Activated B cell treated with CpG ODN at 0.5 μM for 24 hours (primary cell): ENCODE data around the gene GPR26. TPM values are rescaled to one million over a fixed set of nuclear protein-coding genes. Genes with fewer than 3 reads are reported as not detected.

Experiments
- ATAC-seq: fragments of 200-7000 bp; cut with Tn5 transposase; one replicate; pipeline ENCODE4 v1.10.0; 2021; ENCODE audit warnings: low read depth, mild to moderate bottlenecking, moderate library complexity
- CTCF ChIA-PET: fragments of 350-600 bp; sonication (Branson Sonifier 250); formaldehyde crosslinking; loops from one replicate; lab custom pipeline; 2021; ENCODE audit warnings: antibody characterized with exemption; lab: Charles Lee
- POLR2A ChIA-PET: fragments of 350-600 bp; sonication (Branson Sonifier 250); formaldehyde crosslinking; loops from one replicate; lab custom pipeline; 2021; ENCODE audit warnings: antibody characterized with exemption; lab: Charles Lee
- DNase-seq: peaks from one replicate; pipeline ENCODE4 v3.0.0; 2022
- H3K27ac Mint-ChIP-seq: one replicate; pipeline ENCODE4 v1.8.0; 2020; ENCODE audit warnings: mixed read lengths
- H3K27me3 Mint-ChIP-seq: one replicate; pipeline ENCODE4 v1.8.0; 2021; ENCODE audit warnings: mixed read lengths
- H3K36me3 Mint-ChIP-seq: one replicate; pipeline ENCODE4 v1.8.0; 2021; ENCODE audit warnings: low read depth, mixed read lengths
- H3K4me1 Mint-ChIP-seq: one replicate; pipeline ENCODE4 v1.8.0; 2021; ENCODE audit warnings: mixed read lengths
- H3K4me3 Mint-ChIP-seq: one replicate; pipeline ENCODE4 v1.8.0; 2020; ENCODE audit warnings: mild to moderate bottlenecking, mixed read lengths
- H3K9me3 Mint-ChIP-seq: one replicate; pipeline ENCODE4 v1.8.0; 2020; ENCODE audit warnings: mixed read lengths
- intact Hi-C: fragments of 100-400 bp; cut with micrococcal nuclease; formaldehyde crosslinking; loops from one replicate; pipeline ENCODE4 v1.15.1; 2024
- total RNA-seq: library from RNA; stranded (reverse); gene quantifications from 2 replicates; pipeline ENCODE4 v1.2.3, GENCODE V29; 2022
- TF ChIP-seq, protein P1 (sequence below): fragments of 200-600 bp; IDR thresholded peaks from one replicate; pipeline ENCODE4 v1.8.0; 2022; ENCODE audit warnings: antibody characterized with exemption, mild to moderate bottlenecking

The GPR26 gene
- total RNA-seq, 1 donor from 2014 or later: not detected

DNA sequence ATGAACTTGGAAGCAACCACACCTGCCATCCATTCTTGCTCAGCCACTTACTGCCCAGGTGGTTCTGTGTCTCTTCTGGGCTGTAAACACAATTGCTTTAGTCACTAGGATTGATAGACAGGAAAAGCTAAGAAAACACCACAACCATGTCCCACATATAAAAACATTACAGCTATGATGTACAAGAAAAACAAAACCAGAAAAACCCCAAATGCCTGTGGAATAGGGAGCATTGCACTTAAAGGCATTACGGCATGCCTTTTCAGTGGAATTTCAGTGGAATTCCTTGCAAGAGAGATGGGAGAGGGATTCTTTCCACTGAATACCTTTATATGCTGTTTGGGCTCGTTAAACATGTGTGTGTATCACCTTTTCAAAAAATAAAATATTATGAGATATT is 44.2 kb upstream of the GPR26 start:
- Mint-ChIP-seq H3K9me3 (no peaks in the 10 kb centered on the region), H3K27ac (no peak overlapping the region), H3K36me3 (no peaks in the 10 kb centered on the region), H3K4me3 (no peak overlapping the region), H3K27me3 (peaks cover 5% of the 10 kb centered on the region), H3K4me1 (no peaks in the 10 kb centered on the region)
- POLR2A ChIA-PET: no interaction called here
- ATAC-seq (no peak), DNase-seq (no peak)
- intact Hi-C loops: no loop called here
- CTCF ChIA-PET: no interaction called here
- TF ChIP-seq, protein P1, sequence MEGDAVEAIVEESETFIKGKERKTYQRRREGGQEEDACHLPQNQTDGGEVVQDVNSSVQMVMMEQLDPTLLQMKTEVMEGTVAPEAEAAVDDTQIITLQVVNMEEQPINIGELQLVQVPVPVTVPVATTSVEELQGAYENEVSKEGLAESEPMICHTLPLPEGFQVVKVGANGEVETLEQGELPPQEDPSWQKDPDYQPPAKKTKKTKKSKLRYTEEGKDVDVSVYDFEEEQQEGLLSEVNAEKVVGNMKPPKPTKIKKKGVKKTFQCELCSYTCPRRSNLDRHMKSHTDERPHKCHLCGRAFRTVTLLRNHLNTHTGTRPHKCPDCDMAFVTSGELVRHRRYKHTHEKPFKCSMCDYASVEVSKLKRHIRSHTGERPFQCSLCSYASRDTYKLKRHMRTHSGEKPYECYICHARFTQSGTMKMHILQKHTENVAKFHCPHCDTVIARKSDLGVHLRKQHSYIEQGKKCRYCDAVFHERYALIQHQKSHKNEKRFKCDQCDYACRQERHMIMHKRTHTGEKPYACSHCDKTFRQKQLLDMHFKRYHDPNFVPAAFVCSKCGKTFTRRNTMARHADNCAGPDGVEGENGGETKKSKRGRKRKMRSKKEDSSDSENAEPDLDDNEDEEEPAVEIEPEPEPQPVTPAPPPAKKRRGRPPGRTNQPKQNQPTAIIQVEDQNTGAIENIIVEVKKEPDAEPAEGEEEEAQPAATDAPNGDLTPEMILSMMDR: no peak

DNA sequence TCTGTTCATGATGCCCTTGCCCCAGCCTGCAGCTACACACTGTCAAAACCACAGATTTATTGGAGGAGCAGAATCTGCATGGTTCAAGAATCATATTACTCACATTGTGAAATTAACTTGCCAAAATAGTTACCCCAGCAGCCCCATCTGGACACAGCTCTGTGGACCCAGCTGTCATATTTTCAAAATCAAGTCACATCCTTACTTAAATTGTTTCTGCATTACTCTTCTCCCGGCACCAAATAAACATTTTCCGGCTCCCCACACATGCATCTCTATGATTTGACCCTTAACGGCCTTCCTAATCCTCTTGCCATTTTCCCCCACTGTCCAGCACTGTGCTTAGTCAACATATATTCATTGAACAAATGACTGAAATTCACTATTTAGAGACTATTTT is 43.8 kb upstream of the GPR26 start:
- H3K36me3 Mint-ChIP-seq: no peaks in the 10 kb centered on the region
- ChIA-PET POLR2A (no interaction called here), CTCF (no interaction called here)
- DNase-seq (no peak), ATAC-seq (no peak)
- H3K27me3 Mint-ChIP-seq: peaks cover 5% of the 10 kb centered on the region
- H3K4me1 Mint-ChIP-seq: no peaks in the 10 kb centered on the region
- no peak overlapping the region for H3K4me3 Mint-ChIP-seq
- H3K27ac Mint-ChIP-seq: no peak overlapping the region
- TF ChIP-seq, protein P1: no peak
- no peaks in the 10 kb centered on the region for H3K9me3 Mint-ChIP-seq
- intact Hi-C loops: no loop called here

DNA sequence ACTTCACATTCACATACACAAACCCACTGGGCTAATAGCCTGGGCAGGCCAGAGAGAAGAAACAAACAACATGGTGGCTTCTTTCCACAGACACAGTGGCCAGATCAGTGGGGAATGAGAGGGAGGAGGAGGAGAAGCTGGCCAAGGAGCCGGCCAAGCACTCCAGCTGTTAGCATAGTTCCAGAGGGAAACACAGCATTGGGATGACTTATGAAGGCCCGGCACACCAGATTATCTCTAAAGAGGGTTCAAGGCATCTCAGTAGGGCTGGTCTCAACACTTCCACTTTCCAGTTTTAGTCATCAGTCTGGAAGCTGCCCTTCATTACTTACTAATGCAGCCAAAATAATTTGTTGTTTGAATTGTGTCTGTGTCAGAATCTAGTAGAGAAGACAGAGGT is 42.1 kb upstream of the GPR26 start:
- no peak for DNase-seq
- ATAC-seq: no peak
- Mint-ChIP-seq H3K36me3 (no peaks in the 10 kb centered on the region), H3K9me3 (no peaks in the 10 kb centered on the region), H3K4me3 (no peak overlapping the region), H3K27ac (no peak overlapping the region), H3K27me3 (no peaks in the 10 kb centered on the region), H3K4me1 (no peaks in the 10 kb centered on the region)
- ChIA-PET POLR2A (no interaction called here), CTCF (interaction anchor here (0.6 kb wide), 1 partner anchor 1067 kb away, joined by 3 read pairs; no protein-coding TSS in a partner anchor)
- intact Hi-C loops: no loop called here
- TF ChIP-seq, protein P1: no peak

DNA sequence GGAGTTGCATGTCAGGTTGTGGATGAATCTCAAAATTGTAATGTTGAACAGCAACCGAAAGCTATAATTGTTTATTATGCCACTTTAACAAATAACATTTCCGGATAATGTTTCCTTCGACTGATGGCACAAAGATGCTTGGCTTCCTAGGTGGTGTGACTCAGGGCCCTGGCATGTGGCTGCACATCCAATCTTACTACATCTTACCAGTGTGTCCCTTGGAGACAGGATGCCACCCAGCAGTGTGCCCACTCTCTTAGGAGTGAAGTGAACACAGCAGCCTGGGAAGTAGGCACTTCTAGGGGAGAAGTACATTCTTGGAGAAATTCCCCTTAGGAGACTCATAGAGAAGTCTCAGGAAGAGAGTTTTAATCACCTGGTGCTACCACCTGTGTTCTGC is 33.0 kb upstream of the GPR26 start:
- H3K27ac Mint-ChIP-seq: no peak overlapping the region
- peaks cover 17% of the 10 kb centered on the region for H3K27me3 Mint-ChIP-seq

DNA sequence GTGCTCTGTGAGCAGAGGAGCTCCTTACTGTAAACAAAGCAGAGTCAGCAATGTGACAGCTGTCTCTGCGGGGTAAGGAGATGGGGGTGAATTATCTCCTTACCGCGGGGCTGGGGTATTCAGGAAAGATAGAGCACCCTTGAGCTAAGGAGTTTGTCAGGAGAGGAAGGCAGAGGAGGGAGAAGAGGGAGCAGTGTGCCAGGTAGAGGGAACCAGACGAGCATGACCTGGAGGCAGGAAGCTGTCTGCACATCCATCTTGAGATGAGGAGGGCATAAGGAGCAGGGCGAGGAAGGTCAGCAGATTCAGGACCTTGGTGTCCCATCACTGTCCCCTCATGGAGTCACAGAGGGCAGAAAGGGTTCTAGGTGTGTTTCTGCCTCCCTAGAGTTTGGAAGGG is 32.5 kb upstream of the GPR26 start:
- no peak for DNase-seq
- no peak overlapping the region for H3K27ac Mint-ChIP-seq
- no peaks in the 10 kb centered on the region for H3K36me3 Mint-ChIP-seq
- ChIA-PET POLR2A (interaction anchor here (0.6 kb wide), 1 partner anchor 530 kb away, joined by 3 read pairs; no protein-coding TSS in a partner anchor), CTCF (no interaction called here)
- no peak overlapping the region for H3K4me3 Mint-ChIP-seq
- peaks cover 18% of the 10 kb centered on the region for H3K27me3 Mint-ChIP-seq
- intact Hi-C loops: no loop called here
- H3K4me1 Mint-ChIP-seq: no peaks in the 10 kb centered on the region
- no peak for ATAC-seq
- no peaks in the 10 kb centered on the region for H3K9me3 Mint-ChIP-seq
- TF ChIP-seq, protein P1: no peak

More for the DNA sequence above, 33.0 kb upstream of the GPR26 start:
- H3K4me3 Mint-ChIP-seq: no peak overlapping the region
- CTCF ChIA-PET: no interaction called here
- no peak for DNase-seq
- no peaks in the 10 kb centered on the region for H3K4me1 Mint-ChIP-seq
- intact Hi-C loops: no loop called here
- H3K9me3 Mint-ChIP-seq: no peaks in the 10 kb centered on the region
- no peaks in the 10 kb centered on the region for H3K36me3 Mint-ChIP-seq
- TF ChIP-seq, protein P1: no peak
- no peak for ATAC-seq
- POLR2A ChIA-PET: no interaction called here
